Tibial nerve (tissue), 4 donors: ENCODE data around the gene P3R3URF.

ENCODE experiments used
- CTCF ChIP-seq, 5 experiments: fragments of 200-600 bp in 3 of 5; fragments of 450-650 bp in 2 of 5; sonication (generic) in 3 of 5; IDR thresholded peaks; one replicate each; pipeline ENCODE4 v1.5.1; 2016 to 2019; ENCODE audit warnings: antibody characterized with exemption in 5 of 5, mild to moderate bottlenecking in 3 of 5, moderate library complexity in 2 of 5
- EP300 ChIP-seq, 2 donors: sonication (generic); formaldehyde crosslinking; IDR thresholded peaks; one replicate each; pipeline ENCODE4 v1.6.1; 2017; ENCODE audit warnings: antibody characterized with exemption in 2 of 2, mild to moderate bottlenecking in 1 of 2

- TF ChIP-seq CTCF (IDR thresholded peaks at IDR 0.05) (no peak), EP300 (IDR thresholded peaks at IDR 0.05) (no peak)
Measured at GRCh38 chr1:46219551-46220520, 43.5 kb upstream of the P3R3URF start.
